Erythroblast (primary cell): ENCODE measurements around the gene RXFP4.
"Not testable (repeated sequence)": the region's sequence is repeated elsewhere in the genome, so short reads cannot be mapped to it uniquely, and the experiment has no call there.

Experiments
- DNase-seq, 2 experiments: peaks; one replicate each; lab custom pipeline; 2025; lab: John Stamatoyannopoulos, UW
- GATA1 ChIP-seq: IDR thresholded peaks from 2 replicates; pipeline ENCODE4 v1.6.1; 2011; ENCODE audit warnings: low read depth, mild to moderate bottlenecking, control low read depth, low read length, moderate library complexity
- POLR2A ChIP-seq: IDR thresholded peaks from 2 replicates; pipeline ENCODE4 v1.6.1; 2011; ENCODE audit warnings: mild to moderate bottlenecking, low read length

The RXFP4 gene

GRCh38 chr1:155912056-155912536, 29.3 kb upstream of the RXFP4 start:
- no peak for TF ChIP-seq POLR2A
- no peak for TF ChIP-seq GATA1
- no peak for DNase-seq

DNA sequence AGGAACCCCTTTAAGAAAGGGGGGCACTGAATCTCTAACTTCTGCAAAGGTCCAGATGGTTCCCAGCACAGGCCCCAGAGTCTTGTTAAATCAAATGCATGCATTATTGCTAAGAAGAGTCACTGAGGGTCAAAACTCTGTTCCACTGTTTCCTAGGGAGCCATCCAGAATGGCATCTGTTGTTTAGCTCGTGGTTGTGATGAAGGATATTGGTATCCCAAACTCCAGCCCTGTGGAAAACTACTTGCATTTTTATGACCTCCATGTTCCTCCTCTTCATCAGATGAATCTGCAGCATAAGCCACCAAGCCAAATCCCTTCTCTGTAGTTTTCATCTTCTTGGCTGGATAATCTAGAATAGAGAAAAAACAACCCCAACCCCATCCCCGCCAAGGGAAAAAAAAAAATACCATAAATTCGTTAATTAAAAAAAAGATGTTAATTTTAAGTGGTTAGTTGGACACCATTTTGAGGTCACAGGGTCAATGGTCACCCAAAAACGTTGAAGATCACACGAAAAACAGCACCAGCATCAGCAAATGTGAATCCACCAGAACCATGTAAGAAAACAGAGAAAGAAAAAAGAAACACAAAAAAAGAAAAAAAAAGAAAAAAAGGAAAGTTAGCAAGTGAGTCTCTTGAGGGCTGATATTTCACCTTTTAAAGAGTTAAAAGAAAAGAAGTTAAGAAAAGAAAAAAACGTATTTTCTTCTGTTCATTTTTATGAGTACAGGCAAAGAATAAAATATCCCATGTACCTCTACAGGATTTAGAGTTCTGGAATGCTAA, 27.3 kb upstream of the RXFP4 start:
- TF ChIP-seq POLR2A = no peak
- DNase-seq = no peak

DNA sequence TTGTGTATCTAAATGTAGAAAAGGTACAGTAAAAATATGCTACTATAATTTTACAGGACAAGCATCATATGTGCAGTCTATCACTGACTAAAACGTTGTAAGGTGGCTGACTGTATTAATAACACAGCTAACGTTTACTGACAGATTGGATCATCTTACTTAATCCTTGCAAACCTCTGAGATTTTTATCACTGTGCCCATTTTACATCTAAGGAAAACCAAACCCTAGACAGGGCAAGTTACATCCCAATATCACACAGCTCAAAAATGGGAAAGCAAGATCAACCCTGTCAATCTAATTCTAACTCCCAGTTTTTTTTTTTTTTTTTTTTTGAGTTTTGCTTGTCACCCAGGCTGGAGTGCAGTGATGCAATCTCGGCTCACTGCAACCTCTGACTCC, 22.8 kb upstream of the RXFP4 start:
- TF ChIP-seq GATA1 = no peak
- no peak for TF ChIP-seq POLR2A
- DNase-seq = no peak

DNA sequence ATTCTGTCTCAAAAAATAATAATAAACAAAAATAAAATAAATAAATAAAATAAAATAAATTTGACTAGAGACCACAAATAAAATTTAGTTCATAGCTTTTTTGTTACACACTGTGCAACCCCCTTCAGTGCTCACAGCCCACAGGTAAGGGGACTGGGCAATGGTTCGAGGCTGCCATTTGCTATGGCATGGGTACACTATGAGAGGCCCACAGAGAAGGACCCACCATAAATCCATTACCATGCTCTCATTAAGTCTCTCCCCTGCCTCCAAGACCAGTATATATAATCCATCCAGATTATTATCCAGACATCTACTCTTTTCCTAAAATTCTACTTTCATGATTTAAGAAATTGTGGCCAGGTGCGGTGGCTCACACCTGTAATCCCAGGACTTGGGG, 21.6 kb upstream of the RXFP4 start:
- no peak for DNase-seq

DNA sequence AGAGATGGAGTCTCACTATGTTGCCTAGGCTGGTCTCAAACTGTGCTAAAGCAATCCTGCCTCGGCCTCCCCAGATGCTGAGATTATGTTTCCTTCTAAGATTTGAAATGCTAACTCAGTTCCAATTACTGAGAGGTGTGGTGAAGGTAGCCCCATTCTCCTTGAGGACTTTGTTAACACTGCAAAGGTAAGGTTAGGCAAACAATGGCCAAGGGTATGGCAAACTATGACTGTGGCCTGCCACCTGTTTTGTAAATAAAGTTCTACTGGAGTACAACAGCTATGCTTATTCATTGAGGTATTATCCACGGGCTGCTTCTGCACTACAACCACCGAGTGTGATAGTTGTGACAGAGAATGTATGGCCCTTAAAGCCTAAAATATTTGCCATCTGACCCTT, 20.7 kb upstream of the RXFP4 start:
- TF ChIP-seq POLR2A = peak; percentile 29
- TF ChIP-seq GATA1 = no peak
- no peak for DNase-seq

More for the DNA sequence above, 21.6 kb upstream of the RXFP4 start:
- no peak for TF ChIP-seq GATA1
- no peak for TF ChIP-seq POLR2A

GRCh38 chr1:155925506-155925905, 15.9 kb upstream of the RXFP4 start:
- no peak for DNase-seq
- TF ChIP-seq POLR2A = no peak

GRCh38 chr1:155929057-155929456, 12.4 kb upstream of the RXFP4 start:
- TF ChIP-seq POLR2A (no peak), GATA1 (no peak)
- peak in 1 of 2 experiments; percentile 59 for DNase-seq

DNA sequence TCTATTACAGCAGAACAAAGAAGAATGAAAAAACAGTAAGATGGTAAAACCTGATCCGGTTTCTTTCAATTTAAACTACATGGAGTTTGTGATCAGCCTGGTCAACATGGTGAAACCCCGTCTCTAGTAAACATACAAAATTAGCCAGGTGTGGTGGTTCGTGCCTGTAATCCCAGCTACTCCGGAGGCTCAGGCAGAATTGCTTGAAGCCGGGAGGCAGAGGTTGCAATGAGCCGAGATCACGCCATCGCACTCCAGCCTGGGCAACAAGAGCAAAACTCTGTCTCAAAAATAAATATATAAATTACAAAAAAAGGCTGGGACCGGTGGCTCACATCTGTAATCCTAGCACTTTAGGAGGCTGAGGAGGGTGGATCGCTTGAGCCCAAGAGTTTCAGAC, 10.7 kb upstream of the RXFP4 start:
- not testable (repeated sequence) for DNase-seq

DNA sequence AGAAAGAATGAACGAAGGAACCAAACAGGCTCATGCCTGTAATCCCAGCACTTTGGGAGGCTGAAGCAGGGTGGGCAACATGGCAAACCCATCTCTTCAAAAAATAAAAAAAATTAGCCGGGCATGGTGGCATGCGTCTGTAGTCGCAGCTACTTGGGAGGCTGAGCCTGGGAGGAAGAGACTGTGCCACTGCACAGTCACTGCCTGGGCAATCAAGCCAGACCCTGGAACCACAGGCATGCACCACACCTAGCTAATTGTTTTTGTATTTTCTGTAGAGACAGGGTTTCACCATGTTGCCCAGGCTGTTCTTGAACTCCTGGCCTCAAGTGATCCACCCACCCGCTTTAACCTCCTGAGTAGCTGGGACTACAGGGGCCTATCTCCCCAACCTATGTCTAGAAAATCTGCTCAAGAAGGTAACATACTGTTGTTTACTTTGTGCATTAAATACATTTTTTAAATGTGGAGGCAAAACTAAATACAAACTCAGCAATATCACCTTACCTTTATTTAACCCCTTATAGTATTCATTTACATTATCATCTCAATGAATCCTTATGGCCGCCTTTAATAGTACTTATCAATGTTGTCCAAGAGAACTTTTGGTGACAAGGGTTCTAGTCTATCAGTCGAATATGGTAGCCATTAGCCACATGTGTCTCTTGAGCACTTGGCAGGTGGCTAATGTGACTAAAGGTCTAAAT, 10.0 kb upstream of the RXFP4 start:
- no peak for DNase-seq
- TF ChIP-seq GATA1 (no peak), POLR2A (no peak)

- DNase-seq = no peak
- TF ChIP-seq GATA1 = no peak
- TF ChIP-seq POLR2A = no peak
Measured at GRCh38 chr1:155932081-155932480, 9.4 kb upstream of the RXFP4 start.

DNA sequence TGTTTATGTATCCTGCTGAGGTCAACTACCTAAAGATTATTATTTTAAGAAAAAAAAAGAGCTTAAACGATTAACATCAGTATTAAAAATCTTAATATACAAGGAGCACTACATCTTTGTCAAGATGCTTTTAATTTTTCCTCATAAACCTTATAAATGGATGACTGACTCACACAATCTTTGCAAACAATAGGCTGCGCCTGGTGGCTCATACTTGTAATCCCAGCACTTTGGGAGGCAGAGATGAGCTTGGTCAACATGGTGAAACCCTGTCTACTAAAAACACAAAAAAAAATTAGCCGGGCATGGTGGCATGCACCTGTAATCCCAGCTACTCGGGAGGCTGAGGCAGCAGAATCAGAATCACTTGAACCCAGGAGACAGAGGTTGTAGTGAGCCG, 9.0 kb upstream of the RXFP4 start:
- TF ChIP-seq POLR2A (no peak), GATA1 (no peak)
- DNase-seq = no peak

DNA sequence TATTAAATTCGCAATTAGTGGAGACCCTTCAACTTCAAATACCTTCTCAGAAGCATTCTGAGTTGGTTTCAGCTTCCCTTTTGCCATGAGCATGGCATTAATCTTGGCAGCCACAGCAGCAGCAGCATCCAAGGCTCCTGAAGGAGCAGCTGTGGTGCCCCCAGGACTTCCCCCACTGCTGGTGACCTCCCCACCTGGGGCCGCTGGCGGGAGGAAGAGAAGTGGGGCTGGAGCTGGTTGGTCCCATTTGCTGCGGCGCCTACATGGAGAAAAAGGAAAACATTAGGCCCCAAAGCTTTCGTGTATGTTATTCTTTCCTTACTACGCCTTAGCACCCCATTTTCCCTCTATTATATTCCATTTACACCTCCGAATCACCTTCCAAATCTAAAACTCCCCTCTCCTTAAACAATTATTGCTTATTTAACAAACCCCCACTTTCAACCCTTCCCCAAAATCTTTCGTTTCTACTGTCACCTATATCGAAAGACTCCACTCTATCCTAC, 7.8 kb upstream of the RXFP4 start:
- DNase-seq = peak; percentile 31 to 64
- no peak for TF ChIP-seq POLR2A
- TF ChIP-seq GATA1 = no peak

DNA sequence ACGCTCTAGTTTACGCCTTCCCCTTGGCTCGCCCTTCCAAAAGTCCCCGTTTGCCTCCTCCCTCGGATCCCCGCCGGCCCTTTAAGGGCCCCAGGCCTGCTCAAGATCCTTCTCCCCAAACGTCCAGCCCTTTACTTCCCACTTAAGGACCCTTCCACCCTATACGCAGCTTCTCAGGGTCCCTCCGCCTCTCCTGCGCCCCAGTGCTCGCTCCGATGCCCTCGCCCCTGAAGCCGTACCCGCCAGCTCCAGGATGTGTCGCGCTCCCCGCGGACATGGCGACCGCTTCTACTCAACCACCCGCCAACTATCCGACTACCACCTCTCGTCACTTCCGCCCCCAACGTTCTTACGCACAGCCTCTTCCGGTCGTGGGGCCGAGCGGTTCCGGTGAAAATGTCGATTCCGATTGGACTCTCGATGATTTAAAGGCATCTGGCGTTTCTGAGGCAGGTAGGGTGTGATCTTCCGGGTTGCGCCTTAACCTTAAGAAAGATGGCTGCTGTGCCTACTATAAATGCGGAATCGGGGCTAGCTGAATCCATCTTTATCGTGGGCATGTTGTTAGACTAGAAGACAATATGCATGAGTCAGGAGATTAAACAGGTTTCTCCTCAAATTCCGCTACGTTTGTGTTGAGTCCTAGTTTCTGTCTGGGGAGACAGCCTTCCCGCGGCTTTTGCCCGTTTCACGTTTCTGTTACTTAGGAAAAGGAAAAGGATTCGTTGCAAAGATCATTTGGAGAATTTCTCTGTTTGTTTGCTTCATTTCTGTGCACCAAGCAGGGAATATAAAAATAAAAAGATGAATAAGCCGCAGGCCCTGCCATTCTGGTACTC, 7.1 kb upstream of the RXFP4 start, which contains the start of gene KHDC4:
Gene KHDC4 (minus strand): TSS at position 317 of the 839 bp plus-strand sequence. CDS start 40 bp downstream, at position 277.
- TF ChIP-seq GATA1 (no peak), POLR2A (peak; percentile 99)
- DNase-seq = peak; percentile 99
